ENCODE measurements around the gene ABLIM1.

ABLIM1 gene

GRCh38 chr10:114472877-114473253, 185.2 kb downstream of the ABLIM1 start:
- Histone ChIP-seq H3K79me2 (ENCODE audit: low read length) (no peaks in the 10 kb centered on the region), H3K4me2 (ENCODE audit: low read length) (no peak overlapping the region), H4K20me1 (ENCODE audit: insufficient read depth, low read length) (no peaks in the 10 kb centered on the region), H3K4me3 (ENCODE audit: low read length) (no peak overlapping the region), H3K27ac (ENCODE audit: low read length) (no peak overlapping the region), H3K9ac (ENCODE audit: low read length) (no peak overlapping the region), H3K36me3 (replicated peaks; ENCODE audit: low read depth, low read length) (no peaks in the 10 kb centered on the region), H3K4me1 (ENCODE audit: low read length) (peaks cover 3% of the 10 kb centered on the region; the same call in 1 of the 2 replicates), H3K9me3 (ENCODE audit: insufficient read depth, low read length) (no peaks in the 10 kb centered on the region), H2AFZ (ENCODE audit: low read depth, low read length) (no peak overlapping the region), H3K27me3 (ENCODE audit: low read depth, low read length) (no peaks in the 10 kb centered on the region)
- no peak for TF ChIP-seq EZH2phosphoT487 (IDR thresholded peaks at IDR 0.05; ENCODE audit: low read depth)
- TF ChIP-seq, protein P1, sequence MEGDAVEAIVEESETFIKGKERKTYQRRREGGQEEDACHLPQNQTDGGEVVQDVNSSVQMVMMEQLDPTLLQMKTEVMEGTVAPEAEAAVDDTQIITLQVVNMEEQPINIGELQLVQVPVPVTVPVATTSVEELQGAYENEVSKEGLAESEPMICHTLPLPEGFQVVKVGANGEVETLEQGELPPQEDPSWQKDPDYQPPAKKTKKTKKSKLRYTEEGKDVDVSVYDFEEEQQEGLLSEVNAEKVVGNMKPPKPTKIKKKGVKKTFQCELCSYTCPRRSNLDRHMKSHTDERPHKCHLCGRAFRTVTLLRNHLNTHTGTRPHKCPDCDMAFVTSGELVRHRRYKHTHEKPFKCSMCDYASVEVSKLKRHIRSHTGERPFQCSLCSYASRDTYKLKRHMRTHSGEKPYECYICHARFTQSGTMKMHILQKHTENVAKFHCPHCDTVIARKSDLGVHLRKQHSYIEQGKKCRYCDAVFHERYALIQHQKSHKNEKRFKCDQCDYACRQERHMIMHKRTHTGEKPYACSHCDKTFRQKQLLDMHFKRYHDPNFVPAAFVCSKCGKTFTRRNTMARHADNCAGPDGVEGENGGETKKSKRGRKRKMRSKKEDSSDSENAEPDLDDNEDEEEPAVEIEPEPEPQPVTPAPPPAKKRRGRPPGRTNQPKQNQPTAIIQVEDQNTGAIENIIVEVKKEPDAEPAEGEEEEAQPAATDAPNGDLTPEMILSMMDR (IDR thresholded peaks at IDR 0.05; ENCODE audit: low read depth, low read length) = no peak

- Histone ChIP-seq H3K4me2 (ENCODE audit: low read length) (no peak overlapping the region), H3K4me1 (ENCODE audit: low read length) (peaks cover 3% of the 10 kb centered on the region; the same call in 1 of the 2 replicates), H4K20me1 (ENCODE audit: insufficient read depth, low read length) (no peaks in the 10 kb centered on the region), H3K79me2 (ENCODE audit: low read length) (no peaks in the 10 kb centered on the region), H3K36me3 (replicated peaks; ENCODE audit: low read depth, low read length) (no peaks in the 10 kb centered on the region), H3K27me3 (ENCODE audit: low read depth, low read length) (no peaks in the 10 kb centered on the region), H3K9me3 (ENCODE audit: insufficient read depth, low read length) (no peaks in the 10 kb centered on the region), H3K4me3 (ENCODE audit: low read length) (no peak overlapping the region), H3K27ac (ENCODE audit: low read length) (no peak overlapping the region), H3K9ac (ENCODE audit: low read length) (no peak overlapping the region), H2AFZ (ENCODE audit: low read depth, low read length) (no peak overlapping the region)
- TF ChIP-seq, protein P1 (IDR thresholded peaks at IDR 0.05; ENCODE audit: low read depth, low read length) = no peak
- TF ChIP-seq EZH2phosphoT487 (IDR thresholded peaks at IDR 0.05; ENCODE audit: low read depth) = no peak
These were observed 185.9 kb downstream of the ABLIM1 start for GRCh38 chr10:114471906-114472876.

- no peak for TF ChIP-seq EZH2phosphoT487 (IDR thresholded peaks at IDR 0.05; ENCODE audit: low read depth)
- TF ChIP-seq, protein P1 (IDR thresholded peaks at IDR 0.05; ENCODE audit: low read depth, low read length) = peak; percentile 58
- Histone ChIP-seq H3K27me3 (ENCODE audit: low read depth, low read length) (no peaks in the 10 kb centered on the region), H3K9me3 (ENCODE audit: insufficient read depth, low read length) (no peaks in the 10 kb centered on the region), H3K4me3 (ENCODE audit: low read length) (no peak overlapping the region), H3K4me2 (ENCODE audit: low read length) (no peak overlapping the region), H4K20me1 (ENCODE audit: insufficient read depth, low read length) (no peaks in the 10 kb centered on the region), H3K4me1 (ENCODE audit: low read length) (peaks cover 3% of the 10 kb centered on the region; the same call in 1 of the 2 replicates), H3K36me3 (replicated peaks; ENCODE audit: low read depth, low read length) (no peaks in the 10 kb centered on the region), H3K27ac (ENCODE audit: low read length) (no peak overlapping the region), H2AFZ (ENCODE audit: low read depth, low read length) (no peak overlapping the region), H3K9ac (ENCODE audit: low read length) (no peak overlapping the region), H3K79me2 (ENCODE audit: low read length) (no peaks in the 10 kb centered on the region)
These were observed 186.8 kb downstream of the ABLIM1 start for GRCh38 chr10:114470956-114471905.
